ENCODE measurements around the gene CCDC85C.
A peak's percentile ranks its signal among the peaks of the same experiment; 100 is the strongest.
"Not testable (repeated sequence)": the region's sequence is repeated elsewhere in the genome, so short reads cannot be mapped to it uniquely, and the experiment has no call there.

Gene CCDC85C

GRCh38 chr14:99603471-99604277 lies at the start of gene CCDC85C:
Gene CCDC85C (minus strand): TSS chr14:99604207. CDS start chr14:99603959, 248 bp downstream.
- DNase-seq (ENCODE audit: low read depth in 2 of 2), result peak in 1 of 2 donors; percentile 21

GRCh38 chr14:99651953-99652746 lies 48.1 kb upstream of the CCDC85C start:
- DNase-seq (ENCODE audit: low read depth in 2 of 2), result no peak

DNA sequence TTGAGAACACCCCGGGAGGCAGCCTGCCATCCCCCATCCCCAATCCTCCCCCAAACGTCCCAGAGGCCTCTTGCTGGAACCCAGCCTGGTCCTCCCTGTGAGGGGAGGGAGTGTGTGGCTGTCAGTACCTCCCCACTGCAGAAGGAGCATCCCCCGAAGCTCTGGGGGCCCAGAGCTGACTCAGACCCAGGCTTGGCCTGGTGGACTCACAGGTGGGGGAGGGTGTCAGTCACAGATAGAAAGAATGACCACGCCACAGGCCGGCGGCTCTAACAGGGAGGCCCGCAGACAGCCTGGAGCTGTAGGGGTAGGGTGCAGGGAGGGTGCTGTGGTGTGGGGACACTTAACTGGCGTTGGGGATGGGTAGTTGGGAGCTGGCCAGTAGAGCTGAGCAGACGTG lies 46.2 kb upstream of the CCDC85C start:
- DNase-seq (ENCODE audit: low read depth in 2 of 2), result no peak

GRCh38 chr14:99649643-99650042 lies 45.6 kb upstream of the CCDC85C start:
- no peak for DNase-seq (ENCODE audit: low read depth in 2 of 2)

DNA sequence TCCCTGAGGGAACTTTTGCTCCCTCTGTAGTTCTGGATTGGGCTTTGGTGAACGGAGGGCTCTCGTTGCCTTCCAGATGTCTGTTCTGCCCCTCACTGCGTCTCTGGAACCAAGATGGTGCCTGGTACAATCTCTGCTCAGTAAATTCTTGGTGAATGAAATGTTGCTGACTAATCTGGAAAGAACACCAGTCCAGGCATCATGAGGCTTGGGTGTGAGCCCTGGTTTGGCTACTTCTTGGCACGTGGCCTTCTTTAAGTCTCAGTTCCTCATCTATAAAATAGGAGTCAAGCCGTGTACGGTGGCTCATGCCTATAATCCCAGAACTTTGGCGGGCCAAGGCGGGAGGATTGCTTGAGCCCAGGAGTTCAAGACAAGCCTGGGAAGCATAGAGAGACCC lies 45.2 kb upstream of the CCDC85C start:
- DNase-seq (ENCODE audit: low read depth in 2 of 2), result no peak

- no peak for DNase-seq (ENCODE audit: low read depth in 2 of 2)
Observed at GRCh38 chr14:99648027-99648784, 44.2 kb upstream of the CCDC85C start.

- DNase-seq (ENCODE audit: low read depth in 2 of 2), result no peak
Observed at GRCh38 chr14:99647411-99647810, 43.4 kb upstream of the CCDC85C start.

DNA sequence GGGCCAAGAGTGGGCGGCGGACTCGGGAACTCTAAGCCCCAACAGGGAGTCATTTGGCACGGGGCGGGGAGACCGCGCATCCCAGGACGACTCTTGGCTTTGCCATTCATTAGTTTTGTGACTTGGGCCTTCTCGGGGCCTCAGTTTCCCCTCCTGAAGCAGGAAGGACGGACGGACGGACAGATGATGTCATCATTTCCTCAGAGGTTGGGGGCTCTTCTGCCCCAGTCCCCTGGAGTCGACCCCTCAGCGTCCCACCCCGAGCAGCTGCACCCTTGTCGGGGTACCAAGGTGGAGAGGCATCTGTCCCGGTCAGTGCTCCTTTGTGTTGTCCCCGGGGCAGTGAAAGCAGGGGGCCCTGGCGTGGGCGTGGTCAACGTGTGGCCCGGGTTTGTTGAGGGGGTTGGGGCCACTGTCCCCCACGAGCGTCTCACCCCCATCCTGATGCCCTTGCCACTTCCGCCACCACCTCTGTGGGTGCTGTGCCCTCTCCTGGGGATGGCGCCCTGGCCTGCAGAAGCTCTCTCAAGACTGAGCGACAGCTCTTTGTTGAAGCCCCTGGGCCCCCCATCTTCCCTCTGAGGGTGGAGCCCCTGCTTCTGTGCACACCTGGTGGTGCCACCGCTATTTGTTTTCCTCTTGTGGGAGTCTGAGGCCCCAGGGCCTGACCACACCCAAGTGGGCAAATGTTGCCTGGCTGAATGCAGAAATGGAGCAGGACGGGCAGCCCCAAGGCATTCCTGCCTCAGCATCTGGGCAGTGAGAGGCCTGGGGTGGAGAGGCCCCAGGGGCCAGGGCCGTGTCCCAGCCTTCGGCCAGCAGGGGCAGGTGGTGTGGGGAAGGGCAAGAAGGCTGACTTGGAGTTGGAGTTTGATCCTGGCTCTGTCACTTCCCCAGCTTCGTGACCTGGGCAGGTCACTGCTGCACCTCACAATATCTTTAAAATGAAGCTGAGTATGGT lies 41.8 kb upstream of the CCDC85C start:
- no peak for DNase-seq (ENCODE audit: low read depth in 2 of 2)

DNA sequence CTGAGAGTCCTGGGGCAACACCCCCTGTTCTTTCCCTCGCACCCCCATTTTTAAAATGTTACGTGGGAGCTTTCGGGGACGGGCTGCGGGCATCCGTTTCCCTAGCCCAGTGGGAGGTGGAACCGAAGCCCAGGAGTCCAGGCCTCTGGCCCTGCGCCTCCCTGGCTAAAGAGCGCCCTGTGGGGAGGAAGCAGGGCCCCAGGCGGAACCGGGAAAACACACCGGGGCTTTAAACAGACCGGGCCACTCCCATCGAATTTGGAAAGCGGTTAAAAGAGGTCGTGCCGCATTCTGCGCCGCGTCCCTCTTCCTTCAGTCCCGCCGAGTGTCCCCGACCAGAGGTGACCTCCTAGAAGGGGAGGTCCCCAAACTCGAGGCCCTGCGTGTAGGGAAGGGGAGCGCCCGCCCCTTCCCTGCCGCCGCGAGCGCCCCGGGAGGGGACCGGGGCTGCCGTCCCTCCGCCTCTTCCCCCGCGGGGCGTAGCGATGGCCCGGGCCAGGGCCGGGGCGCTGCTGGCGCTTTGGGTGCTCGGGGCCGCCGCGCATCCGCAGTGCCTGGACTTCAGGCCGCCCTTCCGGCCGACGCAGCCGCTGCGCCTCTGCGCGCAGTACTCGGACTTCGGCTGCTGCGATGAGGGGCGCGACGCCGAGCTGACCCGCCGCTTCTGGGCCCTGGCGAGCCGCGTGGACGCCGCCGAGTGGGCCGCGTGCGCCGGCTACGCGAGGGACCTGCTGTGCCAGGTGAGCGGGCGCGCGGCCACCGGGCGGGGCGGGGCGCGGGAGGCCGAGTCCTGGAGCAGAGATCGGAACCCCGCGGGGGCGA lies 40.9 kb upstream of the CCDC85C start, which contains the start of gene HHIPL1:
Gene HHIPL1 (plus strand): TSS at position 407 of the 822 bp plus-strand sequence. CDS start 79 bp downstream, at position 486.
- DNase-seq (ENCODE audit: low read depth in 2 of 2), result no peak

DNA sequence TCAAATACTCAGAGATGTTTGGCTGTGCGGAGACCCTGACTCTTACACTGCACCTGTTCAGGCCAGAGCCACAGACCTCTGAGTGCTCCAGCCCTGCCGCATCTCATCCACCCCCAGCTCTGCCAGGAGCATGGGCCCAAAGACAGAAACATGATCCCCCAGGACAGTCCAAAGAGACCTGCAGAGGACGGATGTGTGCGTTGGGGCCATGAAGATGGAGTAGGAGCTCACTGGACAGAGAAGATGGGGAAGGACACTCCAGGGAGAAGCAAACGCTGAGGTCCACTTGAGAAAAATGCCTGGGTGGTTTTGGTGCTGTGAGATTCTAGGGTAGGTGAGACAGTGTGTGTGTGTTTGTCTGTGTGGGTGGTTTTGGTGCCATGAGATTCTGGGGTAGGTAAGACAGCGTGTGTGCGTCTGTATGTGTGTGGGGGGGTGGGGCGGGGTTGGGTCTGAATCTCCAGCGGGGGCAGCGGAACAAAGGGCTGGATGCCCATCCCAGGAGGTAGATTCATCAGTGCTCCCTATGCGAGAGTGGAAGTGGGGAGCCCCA lies 40.1 kb upstream of the CCDC85C start:
- DNase-seq (ENCODE audit: low read depth in 2 of 2), result no peak

GRCh38 chr14:99643343-99643742 lies 39.3 kb upstream of the CCDC85C start:
- DNase-seq (ENCODE audit: low read depth in 2 of 2), result no peak

DNA sequence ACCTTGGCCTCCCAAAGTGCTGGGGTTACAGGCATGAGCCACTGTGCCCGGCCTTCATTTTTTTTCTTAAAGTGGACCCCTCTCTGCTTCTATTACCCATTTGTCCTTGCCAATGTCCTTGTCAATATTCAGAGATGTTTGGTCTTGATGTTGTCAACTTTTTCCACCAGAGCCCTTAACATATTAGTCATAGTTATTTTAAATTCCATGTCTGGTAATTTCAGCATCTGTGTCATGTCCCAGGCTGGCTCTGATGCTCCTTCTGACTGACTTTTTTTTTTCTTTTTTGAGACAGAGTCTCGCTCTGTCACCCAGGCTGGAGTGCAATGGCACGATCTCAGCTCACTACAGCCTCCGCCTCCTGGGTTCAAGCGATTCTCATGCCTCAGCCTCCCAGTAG lies 38.8 kb upstream of the CCDC85C start:
- DNase-seq (ENCODE audit: low read depth in 2 of 2), result not testable (repeated sequence)

- DNase-seq (ENCODE audit: low read depth in 2 of 2), result no peak
Observed at GRCh38 chr14:99637624-99638023, 33.6 kb upstream of the CCDC85C start.

DNA sequence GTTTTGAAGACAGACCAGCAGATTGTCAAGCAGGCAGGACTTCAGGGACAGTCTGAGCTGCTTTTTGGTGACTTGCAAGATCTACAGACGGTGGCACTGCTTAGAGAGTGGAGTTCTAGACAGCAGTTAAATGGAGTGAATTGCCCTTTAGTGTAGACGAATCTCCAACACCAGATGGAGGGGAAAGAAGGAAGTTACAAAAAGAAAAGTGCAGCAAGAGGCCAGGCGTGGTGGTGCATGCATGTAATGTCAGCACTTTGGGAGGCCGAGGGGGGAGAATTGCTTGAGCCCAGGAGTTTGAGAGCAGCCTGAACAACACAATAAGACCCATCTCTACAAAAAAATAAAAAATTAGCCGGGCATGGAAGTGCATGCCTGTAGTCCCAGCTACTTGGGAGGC lies 32.5 kb upstream of the CCDC85C start:
- DNase-seq (ENCODE audit: low read depth in 2 of 2), result no peak

DNA sequence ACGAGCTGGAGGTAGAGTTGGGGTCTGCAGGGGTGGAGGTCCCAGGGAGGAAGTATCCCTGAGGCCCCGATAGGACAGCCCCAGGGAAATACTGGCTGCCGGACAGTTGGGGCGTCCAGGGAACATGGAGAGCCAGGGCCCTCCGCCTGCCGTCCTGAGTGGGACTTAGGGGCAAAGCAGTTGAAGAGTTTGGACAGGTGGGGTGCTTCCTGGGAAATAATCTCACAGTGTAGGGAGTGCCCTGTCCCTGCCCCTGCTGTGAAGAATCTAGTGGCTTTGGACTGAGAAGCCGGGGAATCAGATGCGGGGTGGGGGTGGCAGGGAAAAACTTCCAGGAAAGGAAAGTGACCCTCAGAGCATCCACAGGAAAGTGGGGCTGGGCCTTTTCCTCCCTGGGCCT lies 31.1 kb upstream of the CCDC85C start:
- DNase-seq (ENCODE audit: low read depth in 2 of 2), result no peak

DNA sequence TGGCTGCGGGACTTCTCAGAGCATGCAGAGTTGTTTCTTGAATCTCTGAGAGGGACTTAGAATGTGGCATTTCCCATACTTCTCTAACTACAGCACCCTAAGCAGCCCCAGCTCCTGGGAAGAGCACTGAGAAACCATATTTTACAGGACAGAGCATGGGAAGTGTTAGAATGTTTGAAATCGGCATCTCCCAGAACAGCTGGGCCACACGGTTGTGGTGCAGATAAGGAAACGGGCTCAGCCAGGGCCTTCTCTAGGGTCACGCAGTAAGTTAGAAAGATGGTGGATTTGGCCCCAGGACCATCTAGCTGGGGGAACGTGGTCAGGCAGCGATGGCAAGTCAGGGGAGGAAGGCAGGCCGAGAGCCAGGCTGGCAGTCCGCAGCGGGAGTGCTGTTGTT lies 30.4 kb upstream of the CCDC85C start:
- no peak for DNase-seq (ENCODE audit: low read depth in 2 of 2)

DNA sequence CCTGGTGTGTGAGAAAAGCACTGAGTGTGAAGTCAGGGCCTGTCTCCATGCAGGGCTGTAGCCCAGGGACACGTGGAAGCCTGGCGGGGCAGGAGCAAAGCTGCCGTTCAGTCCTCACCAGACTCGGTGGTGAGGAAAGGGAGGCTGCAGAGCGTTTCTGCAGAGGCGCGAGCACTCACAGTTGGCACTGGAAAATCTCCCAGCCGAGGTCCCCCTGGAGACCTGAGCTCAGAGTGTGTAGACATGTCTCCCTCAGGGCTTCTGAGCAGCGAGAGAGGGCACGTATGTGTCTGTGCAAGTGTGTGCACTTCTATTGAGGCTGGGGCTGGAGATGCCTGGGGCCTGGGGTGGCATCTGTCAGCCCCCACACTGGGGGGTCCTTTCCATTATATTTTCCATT lies 29.9 kb upstream of the CCDC85C start:
- DNase-seq (ENCODE audit: low read depth in 2 of 2), result no peak

DNA sequence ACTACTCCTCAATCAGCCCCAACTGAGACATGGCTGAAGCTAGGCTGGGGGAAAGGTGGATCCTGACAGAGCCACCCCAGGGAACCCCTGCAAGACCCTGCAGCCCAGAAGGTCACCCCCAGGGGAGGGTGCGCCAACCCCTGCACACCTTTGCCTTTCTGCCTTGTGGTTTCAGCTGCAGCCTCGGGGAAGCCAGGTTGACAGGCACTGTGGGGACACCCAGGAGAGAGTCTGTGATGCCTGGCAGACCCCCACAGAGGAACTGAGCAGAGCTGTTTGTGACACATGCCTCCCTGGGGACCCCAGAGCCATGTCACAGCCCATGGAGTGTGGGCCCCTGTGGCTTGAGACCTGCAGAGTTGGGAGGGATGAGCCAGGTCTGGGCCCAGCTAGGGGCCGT lies 29.1 kb upstream of the CCDC85C start:
- no peak for DNase-seq (ENCODE audit: low read depth in 2 of 2)

DNA sequence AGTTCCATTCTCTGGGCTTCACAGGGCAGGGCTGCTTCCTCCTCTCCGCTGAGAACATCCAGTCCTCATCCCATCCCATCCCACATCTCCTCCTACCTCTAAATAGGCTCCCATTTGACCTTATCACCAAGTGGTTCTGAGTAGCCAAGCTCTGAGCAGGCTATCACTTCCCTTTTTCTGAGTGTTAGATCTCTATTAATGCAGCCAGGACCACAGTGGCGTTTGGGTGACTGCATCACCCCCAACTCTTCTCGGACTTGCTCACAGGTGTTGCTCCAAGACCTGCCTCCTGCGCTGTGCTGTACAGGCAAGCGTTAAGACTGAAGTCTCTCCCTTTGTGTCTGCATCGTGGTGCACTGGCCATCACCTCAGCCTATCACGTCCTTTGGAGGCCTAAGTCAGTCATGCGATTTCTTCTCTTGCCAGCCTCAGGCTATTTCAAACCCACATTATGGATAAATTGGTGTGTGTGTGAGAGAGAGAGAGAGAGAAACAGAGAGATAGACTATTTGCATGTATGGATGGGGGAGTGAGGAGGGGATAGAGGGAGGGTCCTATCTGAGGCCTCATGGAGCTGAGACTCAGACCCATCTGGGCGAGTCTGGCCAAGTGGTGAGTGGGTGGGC lies 28.5 kb upstream of the CCDC85C start:
- DNase-seq (ENCODE audit: low read depth in 2 of 2), result no peak

Data from stimulated activated CD8-positive, alpha-beta memory T cell treated with anti-CD3 and anti-CD28 coated beads, Interleukin-15, amount 100 ng/mL, for 4 hours (primary cell).